ENCODE measurements around the gene PNPLA5. TPM values are rescaled to one million over a fixed set of nuclear protein-coding genes. Genes with fewer than 3 reads are reported as not detected.

PNPLA5 gene
- total and polyA plus RNA-seq, 8 donors: not detected

- no peaks in the 10 kb centered on the region for H3K27me3 ChIP-seq
- 47 to 49% methylated on average over 16 of the region's 16 CpGs for WGBS, 2 donors
- H3K4me3 ChIP-seq: no peak overlapping the region
- ATAC-seq (no peak), DNase-seq (peak in 2 of 6 donors; percentile 25 to 47), FAIRE-seq (no peak)
- no peak for TF ChIP-seq CTCF (IDR thresholded peaks at IDR 0.05)
- H3K9me3 ChIP-seq: no peaks in the 10 kb centered on the region
- no peaks in the 10 kb centered on the region for H3K4me1 ChIP-seq
- no peaks in the 10 kb centered on the region for H3K36me3 ChIP-seq
- H3K27ac ChIP-seq: peak overlapping the region in 1 of 4 donors; percentile 1
- intact Hi-C loops (cut with DNase I): no loop called here
Measured at GRCh38 chr22:43919106-43919973, 27.5 kb upstream of the PNPLA5 start.

- no peak for DNase-seq
- TF ChIP-seq CTCF (IDR thresholded peaks at IDR 0.05): no peak
- no peaks in the 10 kb centered on the region for H3K27me3 ChIP-seq
- WGBS, 2 donors: 73 to 86% methylated on average over 6 of the region's 6 CpGs
- H3K36me3 ChIP-seq: no peaks in the 10 kb centered on the region
- no peaks in the 10 kb centered on the region for H3K9me3 ChIP-seq
- no peak overlapping the region for H3K27ac ChIP-seq
- H3K4me3 ChIP-seq: no peak overlapping the region
- ATAC-seq: peak in 1 of 4 donors; percentile 28
- FAIRE-seq: no peak
- H3K4me1 ChIP-seq: no peaks in the 10 kb centered on the region
- intact Hi-C loops (cut with DNase I): no loop called here
Measured at GRCh38 chr22:43917521-43917920, 25.7 kb upstream of the PNPLA5 start.

GRCh38 chr22:43911351-43911750 is 19.5 kb upstream of the PNPLA5 start:
- Histone ChIP-seq H3K9me3 (no peaks in the 10 kb centered on the region), H3K36me3 (no peaks in the 10 kb centered on the region), H3K4me3 (no peak overlapping the region), H3K27me3 (no peaks in the 10 kb centered on the region), H3K27ac (no peak overlapping the region), H3K4me1 (no peaks in the 10 kb centered on the region)
- FAIRE-seq (no peak), DNase-seq (no peak), ATAC-seq (no peak)
- no peak for TF ChIP-seq CTCF (IDR thresholded peaks at IDR 0.05)
- intact Hi-C loops (cut with DNase I): no loop called here
- 11 to 22% methylated on average over 4 of the region's 4 CpGs for WGBS, 2 donors

GRCh38 chr22:43910178-43910695 is 18.4 kb upstream of the PNPLA5 start:
- Histone ChIP-seq H3K4me1 (no peaks in the 10 kb centered on the region), H3K27me3 (no peaks in the 10 kb centered on the region), H3K9me3 (no peaks in the 10 kb centered on the region), H3K36me3 (no peaks in the 10 kb centered on the region), H3K4me3 (no peak overlapping the region), H3K27ac (no peak overlapping the region)
- ATAC-seq (no peak), FAIRE-seq (no peak), DNase-seq (no peak)
- TF ChIP-seq CTCF (IDR thresholded peaks at IDR 0.05): no peak
- intact Hi-C loops (cut with DNase I): no loop called here
- WGBS, 2 donors: 46 to 56% methylated on average over 6 of the region's 6 CpGs

- DNase-seq (no peak), FAIRE-seq (no peak), ATAC-seq (no peak)
- H3K36me3 ChIP-seq: no peaks in the 10 kb centered on the region
- TF ChIP-seq CTCF (IDR thresholded peaks at IDR 0.05): no peak
- no peak overlapping the region for H3K27ac ChIP-seq
- no peaks in the 10 kb centered on the region for H3K4me1 ChIP-seq
- H3K9me3 ChIP-seq: no peaks in the 10 kb centered on the region
- H3K27me3 ChIP-seq: no peaks in the 10 kb centered on the region
- no peak overlapping the region for H3K4me3 ChIP-seq
- intact Hi-C loops (cut with DNase I): no loop called here
- WGBS, 2 donors: 52 to 71% methylated on average over 1 of the region's 1 CpG
Measured at GRCh38 chr22:43909708-43910107, 17.9 kb upstream of the PNPLA5 start.

All from pancreas (tissue), 10 donors.